HG02763 (cell line): ENCODE data around the gene SLAMF6.

Experiments used
- ATAC-seq: cut with Tn5 transposase; IDR thresholded peaks from one replicate; pipeline ENCODE4 v1.9.1; 2021; ENCODE audit warnings: mild to moderate bottlenecking, moderate library complexity; ENCODE audit not compliant: unreplicated experiment

Gene SLAMF6

GRCh38 chr1:160474392-160475242 is 48.4 kb downstream of the SLAMF6 start:
- no peak for ATAC-seq

GRCh38 chr1:160472112-160472511 is 50.9 kb downstream of the SLAMF6 start:
- no peak for ATAC-seq

GRCh38 chr1:160471253-160471652 is 51.8 kb downstream of the SLAMF6 start:
- ATAC-seq = no peak

GRCh38 chr1:160467576-160467975 is 55.5 kb downstream of the SLAMF6 start:
- no peak for ATAC-seq

- no peak for ATAC-seq
Measured at GRCh38 chr1:160466961-160467360, 56.1 kb downstream of the SLAMF6 start.

- ATAC-seq = no peak
Measured at GRCh38 chr1:160465123-160465522, 57.9 kb downstream of the SLAMF6 start.

GRCh38 chr1:160460683-160461287 is 62.3 kb downstream of the SLAMF6 start:
- ATAC-seq = no peak

GRCh38 chr1:160460214-160460642 is 62.8 kb downstream of the SLAMF6 start:
- ATAC-seq = no peak

GRCh38 chr1:160459687-160460086 is 63.4 kb downstream of the SLAMF6 start:
- no peak for ATAC-seq

GRCh38 chr1:160459056-160459455 is 64.0 kb downstream of the SLAMF6 start:
- ATAC-seq = no peak

GRCh38 chr1:160455153-160455517 is 67.9 kb downstream of the SLAMF6 start:
- no peak for ATAC-seq

- ATAC-seq = no peak
Measured at GRCh38 chr1:160454371-160455152, 68.5 kb downstream of the SLAMF6 start.

- ATAC-seq = peak; percentile 42
Measured at GRCh38 chr1:160453443-160453842, 69.6 kb downstream of the SLAMF6 start.

GRCh38 chr1:160451859-160452232 is 71.2 kb downstream of the SLAMF6 start:
- ATAC-seq = peak; percentile 37

- ATAC-seq = peak; percentile 41
Measured at GRCh38 chr1:160451119-160451858, 71.8 kb downstream of the SLAMF6 start.

- ATAC-seq = no peak
Measured at GRCh38 chr1:160449494-160449893, 73.6 kb downstream of the SLAMF6 start.

- no peak for ATAC-seq
Measured at GRCh38 chr1:160446945-160447600, 76.0 kb downstream of the SLAMF6 start.

- ATAC-seq = no peak
Measured at GRCh38 chr1:160439718-160440117, 83.3 kb downstream of the SLAMF6 start.

GRCh38 chr1:160438935-160439334 is 84.1 kb downstream of the SLAMF6 start:
- no peak for ATAC-seq

- ATAC-seq = no peak
Measured at GRCh38 chr1:160438317-160438918, 84.6 kb downstream of the SLAMF6 start.
